WTC11 (cell line): Measurements from ENCODE around the gene GRIK5.

Source experiments
- CREB1 ChIP-seq: sonication (generic); formaldehyde crosslinking; IDR thresholded peaks from 2 replicates; pipeline ENCODE4 v1.8.0; 2023; ENCODE audit warnings: mild to moderate bottlenecking, missing genetic modification reagents
- CTCF ChIP-seq: fragments of 200-600 bp; IDR thresholded peaks from 2 replicates; pipeline ENCODE4 v1.8.0; 2022; ENCODE audit warnings: antibody characterized with exemption
- ESRRA ChIP-seq: sonication (generic); formaldehyde crosslinking; IDR thresholded peaks from 2 replicates; pipeline ENCODE4 v1.8.1; 2022; ENCODE audit warnings: mild to moderate bottlenecking, missing genetic modification reagents, borderline replicate concordance
- JUN ChIP-seq: sonication (generic); formaldehyde crosslinking; IDR thresholded peaks from 2 replicates; pipeline ENCODE4 v1.8.0; 2023; ENCODE audit warnings: mild to moderate bottlenecking, missing genetic modification reagents
- SMAD3 ChIP-seq: sonication (generic); formaldehyde crosslinking; IDR thresholded peaks from 2 replicates; pipeline ENCODE4 v1.8.0; 2022; ENCODE audit warnings: missing genetic modification reagents, mild to moderate bottlenecking, borderline replicate concordance
- TCF7 ChIP-seq: sonication (generic); formaldehyde crosslinking; IDR thresholded peaks from 2 replicates; pipeline ENCODE4 v1.8.0; 2022; ENCODE audit warnings: mild to moderate bottlenecking, low read depth, missing genetic modification reagents, moderate library complexity
- USF1 ChIP-seq: sonication (generic); formaldehyde crosslinking; IDR thresholded peaks from 2 replicates; pipeline ENCODE4 v1.8.0; 2022; ENCODE audit warnings: mild to moderate bottlenecking, missing genetic modification reagents
- ZBTB43 ChIP-seq: sonication (generic); formaldehyde crosslinking; IDR thresholded peaks from 2 replicates; pipeline ENCODE4 v1.8.1; 2023; ENCODE audit warnings: mild to moderate bottlenecking, missing genetic modification reagents
- TF ChIP-seq, protein P1 (sequence below): sonication (generic); formaldehyde crosslinking; IDR thresholded peaks from 2 replicates; pipeline ENCODE4 v1.8.1; 2023; ENCODE audit warnings: mild to moderate bottlenecking, missing genetic modification reagents

DNA sequence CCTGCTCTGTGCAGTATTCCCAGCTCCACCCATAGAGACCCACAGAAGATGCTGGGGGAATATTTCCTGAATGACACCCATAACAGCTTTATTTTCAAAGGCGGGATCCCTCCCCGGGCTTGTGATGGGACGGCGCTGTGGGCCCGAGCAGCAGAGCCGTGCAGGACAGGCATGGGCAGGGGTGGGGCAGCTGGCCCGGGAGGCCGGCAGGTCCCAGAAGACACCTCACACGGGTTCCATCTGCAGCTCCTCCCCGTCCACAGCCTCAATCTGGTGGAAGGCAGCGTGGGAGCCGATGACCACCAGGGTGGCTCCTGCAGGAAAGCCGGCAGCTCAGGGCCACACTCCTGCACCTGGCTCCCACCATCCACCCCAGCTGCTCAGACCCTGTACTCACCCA, 113.4 kb downstream of the GRIK5 start:
- TF ChIP-seq JUN (no peak), SMAD3 (CRISPR knock-in tag) (no peak), CREB1 (CRISPR knock-in tag) (no peak), USF1 (CRISPR knock-in tag) (no peak), ESRRA (CRISPR knock-in tag) (no peak), TCF7 (CRISPR knock-in tag) (no peak), CTCF (no peak), ZBTB43 (CRISPR knock-in tag) (no peak)
- TF ChIP-seq, protein P1, sequence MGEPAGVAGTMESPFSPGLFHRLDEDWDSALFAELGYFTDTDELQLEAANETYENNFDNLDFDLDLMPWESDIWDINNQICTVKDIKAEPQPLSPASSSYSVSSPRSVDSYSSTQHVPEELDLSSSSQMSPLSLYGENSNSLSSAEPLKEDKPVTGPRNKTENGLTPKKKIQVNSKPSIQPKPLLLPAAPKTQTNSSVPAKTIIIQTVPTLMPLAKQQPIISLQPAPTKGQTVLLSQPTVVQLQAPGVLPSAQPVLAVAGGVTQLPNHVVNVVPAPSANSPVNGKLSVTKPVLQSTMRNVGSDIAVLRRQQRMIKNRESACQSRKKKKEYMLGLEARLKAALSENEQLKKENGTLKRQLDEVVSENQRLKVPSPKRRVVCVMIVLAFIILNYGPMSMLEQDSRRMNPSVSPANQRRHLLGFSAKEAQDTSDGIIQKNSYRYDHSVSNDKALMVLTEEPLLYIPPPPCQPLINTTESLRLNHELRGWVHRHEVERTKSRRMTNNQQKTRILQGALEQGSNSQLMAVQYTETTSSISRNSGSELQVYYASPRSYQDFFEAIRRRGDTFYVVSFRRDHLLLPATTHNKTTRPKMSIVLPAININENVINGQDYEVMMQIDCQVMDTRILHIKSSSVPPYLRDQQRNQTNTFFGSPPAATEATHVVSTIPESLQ, result no peak
